HG03103 (cell line): ENCODE measurements around the gene FAM193B.

Experiments used
- ATAC-seq: cut with Tn5 transposase; IDR thresholded peaks from one replicate; pipeline ENCODE4 v1.9.1; 2021; ENCODE audit warnings: low read depth; ENCODE audit not compliant: unreplicated experiment

Gene FAM193B

GRCh38 chr5:177554474-177555111, at the start of gene FAM193B:
TSS of gene FAM193B (minus strand) at chr5:177554563. CDS start at chr5:177554458, 105 bp downstream.
- ATAC-seq = peak; percentile 85

DNA sequence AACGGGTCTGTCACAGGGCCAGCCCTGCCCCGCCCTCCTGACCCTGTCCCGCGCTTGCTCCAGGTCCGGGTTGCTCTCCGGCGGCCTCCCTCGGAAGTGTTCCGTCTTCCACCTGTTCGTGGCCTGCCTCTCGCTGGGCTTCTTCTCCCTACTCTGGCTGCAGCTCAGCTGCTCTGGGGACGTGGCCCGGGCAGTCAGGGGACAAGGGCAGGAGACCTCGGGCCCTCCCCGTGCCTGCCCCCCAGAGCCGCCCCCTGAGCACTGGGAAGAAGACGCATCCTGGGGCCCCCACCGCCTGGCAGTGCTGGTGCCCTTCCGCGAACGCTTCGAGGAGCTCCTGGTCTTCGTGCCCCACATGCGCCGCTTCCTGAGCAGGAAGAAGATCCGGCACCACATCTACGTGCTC, 49.8 kb upstream of the FAM193B start:
- no peak for ATAC-seq

DNA sequence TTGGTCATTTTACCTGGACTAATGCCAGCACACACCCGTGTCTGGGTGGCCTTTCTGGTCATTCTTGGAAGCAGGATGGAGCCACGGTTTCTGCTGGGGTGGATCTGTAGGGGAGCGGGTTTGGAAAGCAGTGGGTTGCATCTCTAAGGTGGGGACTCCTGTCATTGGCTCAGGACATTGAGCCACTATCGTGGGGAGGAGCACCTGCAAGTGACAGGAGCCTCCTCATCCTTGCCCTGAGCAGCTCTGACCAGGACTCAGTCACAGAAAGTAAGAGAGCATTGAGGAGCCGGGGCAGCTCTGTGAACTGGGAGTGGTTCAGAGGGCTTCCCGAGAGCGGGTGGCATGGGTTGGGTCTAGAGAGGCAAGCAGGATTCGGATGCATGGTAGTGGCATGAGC, 49.3 kb upstream of the FAM193B start:
- ATAC-seq = no peak

DNA sequence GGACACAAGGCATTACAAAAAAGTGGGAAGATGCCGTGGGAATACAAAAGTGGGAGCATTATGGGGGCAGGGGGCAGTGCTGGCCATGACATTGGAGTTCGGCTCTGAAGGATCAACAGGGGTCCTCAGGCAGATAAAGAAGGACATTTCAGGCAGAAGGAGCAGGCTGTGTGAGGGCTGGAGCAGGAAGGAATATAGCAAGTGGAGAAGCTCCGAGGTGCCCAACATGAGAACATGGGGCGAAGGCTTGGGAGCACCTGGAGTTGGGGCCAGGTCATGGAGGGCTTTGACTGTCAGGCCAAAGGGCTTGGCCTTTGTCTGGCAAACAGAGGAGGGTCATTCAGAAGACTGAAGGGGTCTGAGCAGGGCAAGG, 48.1 kb upstream of the FAM193B start:
- ATAC-seq = no peak

DNA sequence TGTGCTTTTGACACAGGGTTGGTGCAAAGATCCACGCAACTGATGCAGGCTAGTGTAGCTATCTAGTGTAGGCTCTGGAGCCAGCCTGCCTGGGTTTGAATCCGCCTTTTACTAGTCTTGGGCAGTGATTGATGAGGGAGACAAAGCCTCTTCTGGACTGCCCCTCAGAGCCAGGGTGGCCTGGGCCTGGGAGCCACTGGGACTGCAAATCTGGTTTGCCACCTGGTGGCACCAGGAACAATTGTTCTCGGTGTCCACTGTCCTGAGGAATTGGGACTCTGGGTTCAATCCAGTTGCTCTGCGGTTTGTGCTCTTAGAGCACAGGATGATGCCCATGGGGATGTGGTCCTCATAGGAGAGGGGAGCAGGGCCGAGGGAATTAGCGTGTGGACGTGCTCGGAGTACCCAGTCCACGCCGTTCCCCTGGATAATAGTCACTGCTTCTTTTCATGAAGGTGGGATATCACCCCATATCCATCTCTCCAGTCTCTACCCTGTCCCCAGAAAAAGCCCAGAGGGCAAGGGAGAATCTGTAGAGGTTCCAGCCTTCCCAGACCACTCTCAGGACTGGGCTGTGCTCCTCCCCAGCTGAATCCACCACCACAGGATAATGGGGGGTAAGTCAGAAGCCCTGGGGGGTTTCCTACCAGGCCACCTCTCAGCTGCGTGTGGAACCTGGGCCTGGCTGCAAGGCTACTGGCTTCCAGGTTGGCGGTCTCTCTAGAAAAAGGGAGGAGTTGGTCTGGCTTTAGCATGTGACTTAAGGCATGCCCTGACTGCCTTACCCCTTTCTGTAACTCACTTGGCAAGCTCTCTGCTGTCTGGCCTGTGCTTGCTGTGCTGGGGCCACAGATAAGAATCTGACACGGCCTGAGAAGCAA, 47.5 kb upstream of the FAM193B start:
- ATAC-seq = no peak

GRCh38 chr5:177601126-177601525, 46.8 kb upstream of the FAM193B start:
- no peak for ATAC-seq

GRCh38 chr5:177600508-177601018, 46.2 kb upstream of the FAM193B start:
- no peak for ATAC-seq

- ATAC-seq = peak; percentile 82
These were observed 45.6 kb upstream of the FAM193B start, which contains the start of gene B4GALT7 for GRCh38 chr5:177599731-177600507. TSS of gene B4GALT7 (plus strand) at chr5:177600132. CDS start at chr5:177600211, 79 bp downstream.

DNA sequence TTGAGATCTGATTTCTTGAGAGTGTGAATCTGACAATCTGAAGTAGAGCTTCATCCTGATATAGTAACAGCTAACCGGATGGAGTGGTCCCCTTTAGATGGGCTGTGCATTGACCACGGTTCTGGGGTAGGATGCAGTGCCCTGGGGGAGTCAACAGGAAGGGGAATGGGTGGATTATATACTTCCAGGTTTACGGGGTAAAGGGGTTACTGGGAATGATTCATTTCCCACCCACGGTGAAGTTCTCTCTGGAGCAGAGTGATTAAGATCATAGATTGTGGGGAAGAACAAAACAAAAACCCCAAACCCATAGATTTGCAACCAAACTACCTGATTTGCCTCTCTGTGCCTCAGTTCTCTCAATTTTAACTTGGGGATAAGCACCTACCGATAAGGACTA, 44.1 kb upstream of the FAM193B start:
- no peak for ATAC-seq

GRCh38 chr5:177596775-177597238, 42.4 kb upstream of the FAM193B start:
- no peak for ATAC-seq

DNA sequence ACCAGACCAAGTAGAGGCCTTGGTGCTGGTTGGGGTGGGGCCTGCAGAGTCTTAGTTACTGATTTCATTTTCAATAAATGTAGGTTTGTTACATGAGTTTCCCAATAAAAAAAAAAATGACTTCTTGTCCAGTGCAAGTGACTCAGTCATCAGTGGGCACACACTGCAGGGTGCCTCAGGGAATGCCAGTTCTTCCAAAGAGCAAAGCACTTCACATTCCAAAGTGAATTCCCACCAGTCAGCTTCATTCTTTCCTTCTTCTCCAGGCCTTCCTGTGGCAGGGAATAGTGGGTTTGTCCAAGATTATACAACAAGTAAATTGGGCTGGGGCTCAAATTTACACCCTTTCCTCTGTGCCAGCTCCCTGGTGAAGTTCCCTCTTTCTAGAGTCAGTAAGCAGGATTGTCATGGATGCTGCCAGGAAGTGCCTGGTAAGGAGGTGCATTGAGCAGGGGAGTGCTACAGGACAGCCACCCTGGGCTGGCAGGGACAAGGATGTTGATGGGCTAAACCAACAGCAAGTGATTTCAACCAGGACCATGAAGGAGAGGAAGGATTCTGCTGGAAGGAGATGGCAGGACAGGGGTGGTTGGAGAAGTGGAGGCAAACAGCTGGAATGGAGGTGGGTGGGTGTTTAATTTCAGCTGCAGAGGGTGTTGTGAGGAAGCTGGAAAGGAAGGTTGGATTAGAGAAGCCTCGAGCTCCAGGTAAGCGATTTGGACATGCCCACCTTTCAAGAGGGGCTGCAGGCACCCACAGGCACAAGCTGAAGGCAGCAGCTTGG, 41.8 kb upstream of the FAM193B start:
- ATAC-seq = no peak

- no peak for ATAC-seq
These were observed 40.7 kb upstream of the FAM193B start for GRCh38 chr5:177595026-177595585.

- no peak for ATAC-seq
These were observed 39.7 kb upstream of the FAM193B start for GRCh38 chr5:177594071-177594470.

DNA sequence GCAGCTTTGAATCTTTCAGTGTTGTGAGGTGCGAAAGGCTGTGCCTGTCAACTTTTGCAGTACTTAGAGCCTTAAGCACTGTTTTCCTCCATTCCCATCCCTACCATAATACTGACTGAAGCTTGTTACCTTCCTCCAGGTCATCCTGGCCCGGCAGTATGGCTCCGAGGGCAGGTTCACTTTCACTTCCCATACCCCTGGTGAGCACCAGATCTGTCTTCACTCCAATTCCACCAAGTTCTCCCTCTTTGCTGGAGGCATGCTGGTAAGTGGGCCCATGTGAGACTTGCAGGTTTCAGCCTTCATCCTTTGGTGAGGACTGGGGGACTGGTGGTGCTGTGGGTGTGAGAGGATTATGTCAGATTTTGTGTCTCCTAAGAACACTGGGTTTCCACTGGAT, 39.1 kb upstream of the FAM193B start:
- ATAC-seq = no peak

- no peak for ATAC-seq
These were observed 38.5 kb upstream of the FAM193B start for GRCh38 chr5:177592905-177593304.

DNA sequence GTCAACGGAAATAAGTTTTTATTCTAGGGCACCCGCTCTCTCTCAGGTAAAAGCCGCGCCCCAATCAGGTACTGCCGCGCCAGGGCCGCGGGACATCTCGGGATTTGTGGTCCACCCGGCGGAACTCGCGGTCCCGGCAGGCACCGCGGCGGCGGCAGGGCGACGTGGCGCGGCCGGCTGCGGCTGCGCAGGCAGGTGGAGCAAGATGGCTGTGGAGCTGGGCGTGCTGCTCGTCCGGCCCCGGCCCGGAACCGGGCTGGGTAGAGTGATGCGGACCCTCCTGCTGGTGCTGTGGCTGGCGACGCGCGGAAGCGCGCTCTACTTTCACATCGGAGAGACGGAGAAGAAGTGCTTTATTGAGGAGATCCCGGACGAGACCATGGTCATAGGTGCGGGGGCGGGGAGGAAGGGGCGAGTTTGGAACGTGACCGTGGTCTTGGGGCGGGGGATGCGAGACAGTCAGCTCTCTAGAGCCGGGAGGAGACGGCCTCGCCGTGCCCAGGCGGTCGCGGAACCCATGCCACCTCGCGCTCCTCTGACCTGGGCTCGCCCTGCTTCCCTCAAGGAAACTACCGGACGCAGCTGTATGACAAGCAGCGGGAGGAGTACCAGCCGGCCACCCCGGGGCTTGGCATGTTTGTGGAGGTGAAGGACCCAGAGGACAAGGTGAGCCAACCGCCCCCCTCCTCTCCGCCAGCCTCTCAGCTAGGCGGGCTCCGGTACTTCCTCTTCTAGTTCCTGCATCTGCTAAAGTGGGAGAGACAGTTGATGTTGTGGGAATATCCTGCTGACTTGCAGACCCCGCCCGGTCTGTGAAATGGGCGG, 37.9 kb upstream of the FAM193B start, which contains the start of gene TMED9:
Gene TMED9 (plus strand): TSS at position 194 of the 825 bp plus-strand sequence. CDS start 12 bp downstream, at position 206.
- ATAC-seq = peak; percentile 91

GRCh38 chr5:177591690-177592009, 37.3 kb upstream of the FAM193B start:
- no peak for ATAC-seq

DNA sequence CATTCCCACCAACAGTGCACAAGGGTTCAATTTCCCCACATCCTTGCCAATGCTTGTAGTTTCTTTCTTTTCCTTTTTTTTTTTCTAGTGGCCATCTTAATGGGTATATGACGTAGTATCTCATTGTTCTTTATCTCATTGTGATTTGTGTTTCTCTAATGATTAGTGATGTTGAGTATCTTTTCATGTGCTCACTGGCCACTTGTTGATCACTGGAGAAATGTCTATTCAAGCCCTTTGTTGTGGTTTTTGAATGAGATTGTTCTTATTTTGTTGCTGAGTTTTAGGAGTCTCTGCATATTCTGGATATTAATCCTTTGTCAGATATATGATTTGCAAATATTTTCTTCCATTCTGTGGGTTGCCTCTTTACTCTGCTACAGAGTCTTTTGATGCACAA, 36.0 kb upstream of the FAM193B start:
- no peak for ATAC-seq

- no peak for ATAC-seq
These were observed 34.1 kb upstream of the FAM193B start for GRCh38 chr5:177588413-177588909.
